Stimulated activated naive CD8-positive, alpha-beta T cell treated with anti-CD3 and anti-CD28 coated beads, Interleukin-15, Interleukin-2, amounts not matched to agents 100 ng/mL and 50 ng/mL, for 24 hours (primary cell): ENCODE data around the gene MEGF8.

Experiments
- H3K27ac Mint-ChIP-seq: one replicate; pipeline ENCODE4 v1.8.0; 2021; ENCODE audit warnings: mild to moderate bottlenecking, mixed read lengths
- H3K27me3 Mint-ChIP-seq: one replicate; pipeline ENCODE4 v1.8.0; 2021; ENCODE audit warnings: mixed read lengths
- H3K36me3 Mint-ChIP-seq: one replicate; pipeline ENCODE4 v1.8.0; 2021; ENCODE audit warnings: low read depth, mixed read lengths
- H3K4me1 Mint-ChIP-seq: one replicate; pipeline ENCODE4 v1.8.0; 2021; ENCODE audit warnings: low read depth, mixed read lengths
- H3K4me3 Mint-ChIP-seq: one replicate; pipeline ENCODE4 v1.8.0; 2021; ENCODE audit warnings: mild to moderate bottlenecking, mixed read lengths
- H3K9me3 Mint-ChIP-seq: one replicate; pipeline ENCODE4 v1.8.0; 2021; ENCODE audit warnings: mixed read lengths

MEGF8 gene

DNA sequence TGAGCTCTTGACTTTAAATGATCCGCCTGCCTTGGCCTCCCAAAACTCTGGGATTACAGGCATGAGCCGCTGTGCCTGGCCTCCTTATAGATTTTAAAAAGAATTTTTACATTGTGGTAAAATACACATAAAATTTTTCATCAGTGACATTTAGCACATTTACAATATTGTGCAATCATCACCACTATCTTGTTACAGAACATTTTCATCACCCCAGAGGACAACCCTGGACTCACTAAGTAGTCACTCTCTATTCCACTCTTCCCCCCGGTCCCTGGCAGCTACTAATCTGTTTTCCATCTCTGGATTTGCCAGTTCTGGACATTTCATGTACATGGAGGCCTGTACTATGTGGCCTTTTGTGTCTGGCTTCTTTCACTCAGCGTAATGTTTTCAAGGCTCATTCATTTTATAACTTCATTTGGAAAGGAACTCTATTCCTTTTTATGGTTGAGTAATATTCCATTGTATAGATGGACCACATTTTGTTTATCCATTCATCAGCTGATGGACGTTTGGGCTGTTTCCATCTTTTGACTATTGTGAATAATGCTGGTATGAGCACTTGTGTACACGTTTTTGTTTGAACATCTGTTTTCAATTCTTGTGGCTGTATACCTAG is 19.9 kb downstream of the MEGF8 start:
- no peak overlapping the region for H3K27ac Mint-ChIP-seq
- H3K4me3 Mint-ChIP-seq: no peak overlapping the region
- H3K36me3 Mint-ChIP-seq: no peaks in the 10 kb centered on the region
- no peaks in the 10 kb centered on the region for H3K4me1 Mint-ChIP-seq
- no peaks in the 10 kb centered on the region for H3K9me3 Mint-ChIP-seq
- H3K27me3 Mint-ChIP-seq: no peaks in the 10 kb centered on the region

DNA sequence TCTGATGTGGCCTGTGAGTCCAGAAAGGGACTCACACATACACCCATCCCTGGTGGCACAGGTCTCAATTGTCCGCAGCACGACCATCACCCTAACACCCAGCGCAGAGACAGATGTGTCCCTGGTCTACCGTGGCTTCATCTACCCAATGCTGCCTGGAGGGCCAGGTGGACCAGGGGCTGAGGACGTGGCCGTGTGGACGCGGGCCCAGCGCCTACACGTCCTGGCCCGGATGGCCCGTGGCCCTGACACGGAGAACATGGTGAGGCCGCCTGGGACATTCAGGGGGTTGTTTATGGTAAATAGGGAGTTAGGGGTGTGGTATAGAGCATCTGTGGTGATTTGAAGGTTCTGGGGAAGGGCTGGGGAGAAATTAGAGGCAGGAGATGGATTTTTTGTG is 22.8 kb downstream of the MEGF8 start:
- Mint-ChIP-seq H3K4me1 (no peaks in the 10 kb centered on the region), H3K27me3 (no peaks in the 10 kb centered on the region), H3K36me3 (no peaks in the 10 kb centered on the region), H3K4me3 (no peak overlapping the region), H3K27ac (no peak overlapping the region), H3K9me3 (no peaks in the 10 kb centered on the region)

DNA sequence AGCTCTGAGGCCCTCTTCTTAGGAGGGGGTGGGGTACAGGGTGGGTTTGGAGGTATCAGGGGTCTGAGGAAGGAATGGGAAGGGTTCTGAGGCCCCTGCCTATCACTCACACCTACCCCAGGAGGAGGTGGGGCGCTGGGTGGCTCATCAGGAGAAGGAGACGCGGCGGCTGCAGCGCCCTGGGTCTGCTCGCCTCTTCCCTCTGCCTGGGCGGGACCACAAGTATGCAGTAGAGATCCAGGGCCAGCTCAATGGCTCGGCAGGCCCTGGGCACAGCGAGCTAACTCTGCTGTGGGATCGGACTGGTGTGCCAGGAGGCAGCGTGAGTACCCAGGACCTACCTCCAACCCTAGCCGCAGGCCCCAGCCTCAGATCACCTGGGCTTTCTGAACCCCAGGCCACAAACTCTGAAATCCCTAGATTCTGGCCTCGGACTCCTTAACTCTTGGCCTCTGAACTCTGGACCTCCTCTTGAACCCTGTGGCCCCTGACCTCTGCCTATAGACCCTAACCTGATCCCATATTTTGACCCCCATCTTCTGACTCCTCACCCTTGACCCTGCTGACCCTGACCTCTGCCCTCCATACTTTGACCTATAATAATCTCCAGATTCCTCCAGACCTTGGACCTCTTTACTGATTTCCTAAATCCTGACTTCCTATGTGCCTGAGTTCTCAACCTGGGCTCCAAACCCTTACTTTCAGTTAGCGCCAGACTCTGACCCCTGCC is 24.1 kb downstream of the MEGF8 start:
- no peak overlapping the region for H3K4me3 Mint-ChIP-seq
- H3K27ac Mint-ChIP-seq: no peak overlapping the region
- H3K36me3 Mint-ChIP-seq: no peaks in the 10 kb centered on the region
- no peaks in the 10 kb centered on the region for H3K9me3 Mint-ChIP-seq
- no peaks in the 10 kb centered on the region for H3K27me3 Mint-ChIP-seq
- no peaks in the 10 kb centered on the region for H3K4me1 Mint-ChIP-seq

DNA sequence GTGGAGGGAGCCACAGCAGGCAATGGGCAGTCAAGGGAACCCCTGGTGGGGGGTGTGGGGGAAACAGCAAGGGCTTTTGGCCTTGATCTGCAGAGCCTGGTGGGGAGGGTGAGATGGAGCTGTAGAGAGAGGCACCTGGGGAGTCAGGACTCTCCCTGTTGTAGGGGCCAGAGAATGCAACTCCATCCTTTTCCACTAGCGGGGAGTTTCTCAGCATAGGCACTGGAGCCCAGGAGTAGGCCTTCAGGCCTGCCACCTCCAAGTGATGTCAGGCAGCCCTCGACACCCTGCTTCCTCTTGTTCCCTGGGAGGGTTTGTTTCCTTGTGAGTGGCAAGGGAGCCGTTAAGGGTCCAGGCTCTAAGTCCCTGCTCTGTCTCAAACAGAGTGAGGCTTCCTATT is 25.0 kb downstream of the MEGF8 start:
- no peak overlapping the region for H3K4me3 Mint-ChIP-seq
- no peaks in the 10 kb centered on the region for H3K4me1 Mint-ChIP-seq
- H3K27me3 Mint-ChIP-seq: no peaks in the 10 kb centered on the region
- H3K27ac Mint-ChIP-seq: no peak overlapping the region
- H3K9me3 Mint-ChIP-seq: no peaks in the 10 kb centered on the region
- H3K36me3 Mint-ChIP-seq: no peaks in the 10 kb centered on the region

DNA sequence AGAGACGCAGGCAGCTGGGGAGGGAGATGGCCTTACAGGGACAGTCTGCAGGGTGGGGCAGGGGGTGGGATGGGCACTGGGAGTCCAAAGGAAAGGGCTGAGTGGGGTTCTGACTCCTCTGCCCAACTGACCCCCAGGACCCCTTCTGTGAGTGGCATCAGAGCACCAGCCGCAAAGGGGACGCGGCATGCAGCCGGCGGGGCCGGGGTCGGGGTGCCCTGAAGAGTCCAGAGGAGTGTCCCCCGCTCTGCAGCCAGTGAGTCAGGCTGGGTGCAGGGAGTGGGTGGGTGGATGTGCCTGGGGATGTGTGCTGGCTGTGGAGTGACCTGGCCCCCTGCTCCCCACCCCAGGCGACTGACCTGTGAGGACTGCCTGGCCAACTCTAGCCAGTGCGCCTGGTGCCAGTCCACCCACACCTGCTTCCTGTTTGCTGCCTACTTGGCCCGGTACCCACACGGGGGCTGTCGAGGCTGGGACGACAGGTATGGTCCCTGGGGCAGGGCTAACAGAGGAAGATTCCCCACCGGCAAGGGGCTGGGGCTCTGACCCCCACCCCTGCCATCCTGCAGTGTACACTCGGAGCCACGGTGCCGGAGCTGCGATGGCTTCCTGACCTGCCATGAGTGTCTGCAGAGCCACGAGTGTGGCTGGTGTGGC is 25.8 kb downstream of the MEGF8 start:
- Mint-ChIP-seq H3K4me3 (no peak overlapping the region), H3K27ac (no peak overlapping the region), H3K9me3 (no peaks in the 10 kb centered on the region), H3K4me1 (no peaks in the 10 kb centered on the region), H3K36me3 (no peaks in the 10 kb centered on the region), H3K27me3 (no peaks in the 10 kb centered on the region)

DNA sequence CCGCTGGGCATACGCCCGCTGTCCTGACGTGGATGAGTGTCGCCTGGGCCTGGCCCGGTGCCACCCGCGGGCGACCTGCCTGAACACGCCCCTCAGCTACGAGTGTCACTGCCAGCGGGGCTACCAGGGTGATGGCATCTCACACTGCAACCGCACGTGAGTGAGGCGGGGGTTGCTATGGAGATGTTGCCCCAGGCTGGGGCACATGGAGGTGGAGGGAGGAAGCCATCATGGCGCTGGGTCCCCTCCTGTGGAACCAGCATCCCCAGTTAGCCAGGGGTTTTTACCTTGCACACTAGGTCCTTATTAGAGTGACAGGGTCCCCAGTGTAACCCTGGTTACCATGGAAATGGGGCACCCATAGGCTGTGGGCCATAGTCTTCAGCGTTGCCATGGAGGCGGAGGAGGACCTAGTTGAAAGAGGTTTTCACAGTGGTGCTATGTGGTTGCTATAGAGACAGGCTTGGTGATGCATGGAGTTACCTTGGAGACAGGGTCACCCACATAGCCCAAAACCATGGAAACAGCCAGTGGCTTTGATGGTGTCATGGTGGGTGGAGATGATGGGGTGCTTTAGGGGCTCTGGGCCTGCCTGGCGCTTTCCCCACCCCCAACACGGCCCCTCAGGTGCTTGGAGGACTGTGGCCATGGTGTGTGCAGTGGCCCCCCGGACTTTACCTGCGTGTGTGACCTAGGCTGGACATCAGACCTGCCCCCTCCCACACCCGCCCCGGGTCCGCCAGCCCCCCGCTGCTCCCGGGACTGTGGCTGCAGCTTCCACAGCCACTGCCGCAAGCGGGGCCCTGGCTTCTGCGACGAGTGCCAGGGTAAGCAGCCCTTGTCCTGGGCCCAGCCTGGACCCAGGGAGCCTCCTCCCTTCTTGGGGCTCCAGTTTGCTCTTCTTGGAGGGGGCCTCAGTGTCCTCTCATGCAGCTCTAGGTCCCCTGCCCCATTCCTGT is 27.1 kb downstream of the MEGF8 start:
- Mint-ChIP-seq H3K4me1 (no peaks in the 10 kb centered on the region), H3K27ac (no peak overlapping the region), H3K4me3 (no peak overlapping the region), H3K27me3 (no peaks in the 10 kb centered on the region), H3K9me3 (no peaks in the 10 kb centered on the region), H3K36me3 (no peaks in the 10 kb centered on the region)

DNA sequence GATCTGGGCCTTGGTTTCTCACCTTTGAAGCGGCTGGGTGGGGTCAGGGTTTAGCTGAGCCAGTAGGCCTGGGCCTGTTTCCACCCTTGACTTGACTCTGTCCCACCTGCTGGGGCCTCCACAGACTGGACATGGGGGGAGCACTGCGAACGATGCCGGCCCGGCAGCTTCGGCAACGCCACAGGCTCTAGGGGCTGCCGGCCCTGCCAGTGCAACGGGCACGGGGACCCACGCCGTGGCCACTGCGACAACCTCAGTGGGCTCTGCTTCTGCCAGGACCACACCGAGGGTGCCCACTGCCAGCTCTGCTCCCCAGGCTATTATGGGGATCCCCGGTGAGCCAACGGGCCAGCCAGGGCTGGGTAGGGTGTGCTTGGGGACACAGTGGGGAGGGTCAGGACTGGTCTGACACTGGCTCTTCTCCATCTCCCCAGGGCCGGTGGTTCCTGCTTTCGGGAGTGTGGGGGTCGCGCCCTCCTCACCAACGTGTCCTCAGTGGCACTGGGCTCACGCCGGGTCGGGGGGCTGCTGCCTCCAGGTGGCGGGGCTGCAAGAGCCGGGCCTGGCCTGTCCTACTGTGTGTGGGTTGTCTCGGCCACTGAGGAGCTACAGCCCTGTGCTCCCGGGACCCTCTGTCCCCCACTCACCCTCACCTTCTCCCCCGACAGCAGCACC is 28.0 kb downstream of the MEGF8 start:
- H3K36me3 Mint-ChIP-seq: no peaks in the 10 kb centered on the region
- no peak overlapping the region for H3K27ac Mint-ChIP-seq
- no peak overlapping the region for H3K4me3 Mint-ChIP-seq
- no peaks in the 10 kb centered on the region for H3K4me1 Mint-ChIP-seq
- H3K27me3 Mint-ChIP-seq: no peaks in the 10 kb centered on the region
- H3K9me3 Mint-ChIP-seq: no peaks in the 10 kb centered on the region

DNA sequence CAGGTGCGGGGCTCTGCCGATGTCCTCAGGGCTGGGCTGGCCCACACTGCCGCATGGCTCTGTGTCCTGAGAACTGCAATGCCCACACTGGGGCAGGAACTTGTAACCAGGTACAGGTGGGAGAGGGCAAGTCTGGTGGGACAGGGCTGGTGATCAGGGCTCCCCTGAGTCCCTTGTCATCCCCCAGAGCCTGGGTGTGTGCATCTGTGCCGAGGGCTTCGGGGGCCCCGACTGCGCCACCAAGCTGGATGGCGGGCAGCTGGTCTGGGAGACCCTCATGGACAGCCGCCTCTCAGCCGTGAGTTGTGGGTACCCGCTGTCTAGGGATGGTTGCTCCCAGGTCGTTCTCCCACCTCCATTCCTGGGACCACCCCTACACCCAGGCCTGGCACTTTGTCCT is 30.5 kb downstream of the MEGF8 start:
- Mint-ChIP-seq H3K27me3 (no peaks in the 10 kb centered on the region), H3K27ac (no peak overlapping the region), H3K4me1 (no peaks in the 10 kb centered on the region), H3K36me3 (peaks cover 4% of the 10 kb centered on the region), H3K4me3 (no peak overlapping the region), H3K9me3 (no peaks in the 10 kb centered on the region)

DNA sequence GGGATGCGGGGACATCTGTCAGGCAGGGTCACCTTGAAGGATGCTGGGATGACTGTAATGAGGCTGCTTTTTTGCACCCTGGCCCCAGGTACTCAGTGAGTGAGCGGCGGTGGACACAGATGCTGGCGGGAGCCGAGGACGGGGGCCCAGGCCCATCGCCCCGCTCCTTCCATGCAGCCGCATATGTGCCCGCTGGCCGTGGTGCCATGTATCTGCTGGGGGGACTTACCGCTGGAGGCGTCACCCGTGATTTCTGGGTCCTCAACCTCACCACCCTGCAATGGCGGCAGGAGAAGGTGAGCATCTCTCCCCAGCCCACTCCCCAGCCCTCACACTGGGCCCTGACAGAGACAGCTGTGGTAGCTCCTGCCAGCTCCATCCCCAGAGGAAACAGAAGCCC is 31.3 kb downstream of the MEGF8 start:
- Mint-ChIP-seq H3K36me3 (peaks cover 4% of the 10 kb centered on the region), H3K27me3 (no peaks in the 10 kb centered on the region), H3K4me3 (no peak overlapping the region), H3K4me1 (no peaks in the 10 kb centered on the region), H3K9me3 (no peaks in the 10 kb centered on the region), H3K27ac (no peak overlapping the region)

DNA sequence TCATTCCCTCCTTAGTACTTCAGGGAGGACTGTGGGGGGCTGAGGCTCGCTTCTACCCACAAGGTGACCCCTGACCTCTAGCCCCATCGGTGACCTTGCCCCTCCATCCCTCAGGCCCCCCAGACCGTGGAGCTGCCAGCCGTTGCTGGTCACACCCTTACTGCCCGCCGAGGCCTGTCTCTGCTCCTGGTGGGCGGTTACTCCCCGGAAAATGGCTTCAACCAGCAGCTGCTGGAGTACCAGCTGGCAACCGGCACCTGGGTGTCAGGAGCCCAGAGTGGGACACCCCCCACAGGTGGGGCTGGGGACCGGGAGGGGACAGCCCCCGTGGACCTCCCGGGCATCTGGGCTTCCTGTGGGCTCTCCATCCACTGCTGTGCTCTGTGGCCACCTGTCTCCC is 31.9 kb downstream of the MEGF8 start:
- H3K4me1 Mint-ChIP-seq: no peaks in the 10 kb centered on the region
- H3K4me3 Mint-ChIP-seq: no peak overlapping the region
- no peak overlapping the region for H3K27ac Mint-ChIP-seq
- H3K9me3 Mint-ChIP-seq: no peaks in the 10 kb centered on the region
- H3K27me3 Mint-ChIP-seq: no peaks in the 10 kb centered on the region
- peaks cover 4% of the 10 kb centered on the region for H3K36me3 Mint-ChIP-seq

DNA sequence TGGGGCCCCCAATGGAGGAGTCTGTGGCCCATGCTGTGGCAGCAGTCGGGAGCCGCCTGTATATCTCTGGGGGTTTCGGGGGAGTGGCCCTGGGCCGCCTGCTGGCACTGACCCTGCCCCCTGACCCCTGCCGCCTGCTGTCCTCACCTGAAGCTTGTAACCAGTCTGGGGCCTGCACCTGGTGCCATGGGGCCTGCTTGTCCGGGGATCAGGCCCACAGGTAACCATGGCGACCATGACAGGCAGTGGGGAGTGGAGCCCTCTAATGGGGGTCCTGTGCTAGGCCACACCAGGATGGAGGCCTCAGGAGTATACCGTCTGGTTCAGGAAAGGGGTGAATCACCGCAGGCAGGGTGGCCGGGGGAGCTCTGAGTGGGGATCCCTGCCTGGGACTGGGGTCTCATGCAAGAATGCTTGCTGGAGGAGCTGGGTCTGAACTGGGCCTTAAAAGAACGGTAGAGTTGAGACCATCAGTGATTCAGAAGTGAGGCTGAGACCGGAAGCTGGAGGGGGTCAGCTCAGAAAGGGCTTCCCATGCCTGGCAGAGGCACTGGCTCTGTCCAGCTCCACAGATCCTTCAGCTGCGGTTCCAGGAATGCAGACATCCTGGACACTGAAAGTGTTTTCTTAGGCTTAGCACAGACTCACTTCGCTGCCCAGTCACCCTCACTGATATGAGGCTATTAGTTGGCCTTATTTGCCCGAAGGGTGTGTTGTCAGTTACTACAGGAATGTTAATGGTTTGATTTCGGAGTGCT is 35.5 kb downstream of the MEGF8 start:
- Mint-ChIP-seq H3K4me1 (peaks cover 8% of the 10 kb centered on the region), H3K9me3 (no peaks in the 10 kb centered on the region), H3K4me3 (no peak overlapping the region), H3K27me3 (no peaks in the 10 kb centered on the region), H3K36me3 (peaks cover 17% of the 10 kb centered on the region), H3K27ac (no peak overlapping the region)

DNA sequence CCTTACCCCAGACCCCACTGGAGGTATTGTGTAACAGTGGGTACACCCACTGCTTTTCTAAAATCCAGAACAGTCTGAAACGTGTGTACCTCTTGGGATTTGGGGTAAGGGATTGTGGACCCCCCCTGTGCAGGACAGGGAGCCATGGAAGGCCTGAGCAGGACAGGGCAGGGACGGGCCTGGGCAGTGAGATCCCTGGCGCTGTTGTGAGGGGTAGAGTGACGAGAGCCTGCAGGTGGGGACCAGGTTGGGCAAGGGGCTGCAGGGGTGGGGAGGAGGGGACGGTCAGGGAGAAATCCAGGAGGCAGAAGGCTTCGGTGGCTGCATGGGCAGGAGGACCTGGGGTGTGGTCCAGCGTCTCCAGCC is 36.1 kb downstream of the MEGF8 start:
- Mint-ChIP-seq H3K27ac (no peak overlapping the region), H3K4me3 (no peak overlapping the region)

DNA sequence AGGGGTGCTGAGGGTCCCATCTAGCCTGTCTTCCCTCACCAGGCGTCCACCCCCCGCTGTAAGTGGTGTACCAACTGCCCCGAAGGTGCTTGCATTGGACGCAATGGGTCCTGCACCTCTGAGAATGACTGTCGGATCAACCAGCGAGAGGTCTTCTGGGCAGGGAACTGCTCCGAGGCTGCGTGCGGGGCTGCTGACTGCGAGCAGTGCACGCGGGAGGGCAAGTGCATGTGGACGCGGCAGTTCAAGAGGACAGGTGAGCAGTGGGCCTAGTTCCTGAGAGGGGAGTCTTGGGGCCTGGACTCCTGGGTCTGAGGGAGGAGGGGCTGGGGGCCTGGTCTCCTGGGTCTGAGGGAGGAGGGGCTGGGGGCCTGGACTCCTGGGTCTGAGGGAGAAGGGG is 36.9 kb downstream of the MEGF8 start:
- Mint-ChIP-seq H3K27me3 (no peaks in the 10 kb centered on the region), H3K4me3 (no peak overlapping the region), H3K27ac (no peak overlapping the region), H3K36me3 (peaks cover 17% of the 10 kb centered on the region), H3K9me3 (no peaks in the 10 kb centered on the region), H3K4me1 (peaks cover 8% of the 10 kb centered on the region)

More for the DNA sequence above, 36.1 kb downstream of the MEGF8 start:
- Mint-ChIP-seq H3K27me3 (no peaks in the 10 kb centered on the region), H3K4me1 (peaks cover 8% of the 10 kb centered on the region), H3K9me3 (no peaks in the 10 kb centered on the region), H3K36me3 (peaks cover 17% of the 10 kb centered on the region)

DNA sequence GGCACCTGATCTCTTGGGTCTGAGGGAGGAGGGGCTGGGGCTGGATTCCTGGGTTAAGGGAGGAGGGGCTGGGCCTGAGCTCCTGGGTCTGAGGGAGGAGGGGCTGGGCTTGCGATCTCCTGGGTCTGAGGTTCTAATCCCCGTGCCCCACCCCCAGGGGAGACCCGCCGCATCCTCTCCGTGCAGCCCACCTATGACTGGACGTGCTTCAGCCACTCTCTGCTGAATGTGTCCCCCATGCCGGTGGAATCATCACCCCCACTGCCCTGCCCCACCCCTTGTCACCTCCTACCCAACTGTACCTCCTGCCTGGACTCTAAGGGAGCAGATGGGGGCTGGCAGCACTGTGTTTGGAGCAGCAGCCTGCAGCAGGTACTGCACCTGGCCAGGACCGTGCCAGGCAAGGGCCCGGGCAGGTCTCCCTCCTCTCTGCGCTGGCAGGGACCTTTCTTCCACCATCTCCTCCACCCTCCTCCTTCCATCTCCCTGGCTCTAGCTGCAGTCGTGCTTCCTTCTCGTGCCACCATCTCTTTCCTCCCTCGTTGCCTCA is 37.5 kb downstream of the MEGF8 start:
- no peaks in the 10 kb centered on the region for H3K27me3 Mint-ChIP-seq
- H3K4me1 Mint-ChIP-seq: peaks cover 8% of the 10 kb centered on the region
- no peak overlapping the region for H3K4me3 Mint-ChIP-seq
- no peaks in the 10 kb centered on the region for H3K9me3 Mint-ChIP-seq
- H3K27ac Mint-ChIP-seq: no peak overlapping the region
- H3K36me3 Mint-ChIP-seq: peaks cover 17% of the 10 kb centered on the region
